Effector CD4-positive, alpha-beta T cell (primary cell): ENCODE results near the gene BSN.

ENCODE experiments used
- DNase-seq: peaks from one replicate; pipeline ENCODE4 v3.0.0-alpha.2; 2020

BSN gene

DNA sequence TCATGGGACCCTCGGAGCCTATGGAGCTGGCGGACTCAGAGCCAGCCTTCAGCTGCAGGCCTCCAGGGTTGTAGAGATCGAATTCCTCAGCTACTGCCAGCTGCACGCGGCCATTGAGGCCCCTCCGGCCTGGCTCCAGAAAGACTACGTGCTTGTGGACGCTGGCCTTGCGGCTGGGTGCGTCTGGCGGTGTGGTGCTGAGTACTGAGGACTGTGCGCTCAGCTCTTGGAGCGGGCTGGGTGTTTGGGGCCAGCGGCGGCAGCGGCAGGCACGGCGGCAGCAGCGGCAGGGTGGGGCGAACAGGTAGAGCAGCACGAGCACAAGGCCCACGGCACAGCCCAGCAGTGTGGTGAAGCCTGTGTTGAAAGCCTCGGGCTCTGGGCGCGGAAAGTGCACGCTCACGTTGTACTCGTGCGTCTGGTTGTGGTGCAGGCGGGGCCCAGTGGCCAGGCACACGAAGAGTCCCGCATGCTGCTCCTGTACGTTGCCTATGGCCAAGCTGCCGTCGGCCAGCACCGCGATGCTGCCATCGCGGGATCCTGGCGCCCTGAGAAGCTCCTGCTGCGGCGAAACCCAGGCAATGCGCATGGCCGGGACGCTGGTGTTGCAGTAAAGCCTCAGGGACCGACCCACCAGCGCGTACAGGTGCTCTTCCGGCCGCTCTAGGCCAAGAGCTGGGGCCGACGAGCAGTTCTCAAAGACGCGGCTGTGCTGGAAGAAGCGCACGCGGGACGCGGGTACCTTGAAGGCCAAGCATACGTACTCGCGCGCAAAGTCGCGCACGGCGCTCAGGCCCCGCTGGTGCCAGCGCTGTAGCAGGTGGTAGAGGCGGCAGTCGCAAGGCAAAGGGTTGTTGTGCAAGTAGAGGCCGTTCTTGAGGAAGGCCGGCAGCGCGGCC, 163.9 kb downstream of the BSN start:
- DNase-seq: peak; percentile 1

DNA sequence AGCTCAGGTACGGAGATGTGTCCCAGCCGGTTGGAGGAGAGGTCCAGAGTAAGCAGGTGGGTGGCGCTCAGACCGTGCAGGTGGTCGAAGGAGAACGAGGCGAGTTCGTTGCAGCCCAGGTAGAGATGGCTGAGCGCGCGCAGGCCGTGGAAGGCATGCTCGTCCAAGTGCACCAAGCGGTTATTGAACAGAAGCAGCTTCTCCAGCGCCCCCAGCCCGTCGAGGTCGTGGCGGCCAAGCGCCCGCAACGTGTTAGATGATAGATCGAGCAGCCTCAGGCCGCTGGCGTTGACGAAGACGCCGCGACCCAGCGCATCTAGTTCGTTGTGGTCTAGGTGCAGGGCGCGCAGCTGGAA, 164.6 kb downstream of the BSN start:
- no peak for DNase-seq

DNA sequence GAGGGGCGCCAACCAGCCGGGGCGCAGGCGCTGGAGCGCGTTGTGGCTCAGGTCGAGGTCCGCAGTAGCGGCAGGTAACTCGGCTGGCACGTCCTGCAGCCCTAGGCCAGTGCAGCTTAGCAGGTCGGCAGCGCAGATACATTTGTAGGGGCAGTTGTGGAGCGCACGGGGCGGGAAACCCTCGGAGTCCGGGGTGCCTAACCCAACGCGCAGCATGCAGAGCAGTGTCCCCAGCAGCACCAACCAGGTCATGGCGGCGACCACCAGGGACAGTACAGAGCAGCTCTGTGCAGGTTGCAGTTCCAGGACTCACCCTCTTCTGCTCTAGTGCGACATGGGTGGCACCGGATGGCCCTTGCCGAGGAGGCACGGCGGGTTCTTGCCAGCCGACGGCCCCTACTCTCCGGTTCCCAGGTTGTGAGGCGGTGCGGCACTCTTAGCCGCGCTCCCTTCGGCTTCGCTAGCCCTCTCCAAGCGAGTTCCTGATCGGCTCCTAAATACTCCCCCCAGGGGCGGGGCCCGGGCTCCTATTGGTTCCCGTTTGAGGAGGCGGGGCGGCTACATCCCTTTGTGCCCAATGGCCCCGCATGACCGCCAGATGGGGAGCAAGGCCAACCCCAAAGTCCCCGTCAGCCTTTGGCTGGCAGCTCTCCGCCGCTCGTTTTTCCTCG, 165.1 kb downstream of the BSN start, which contains the start of gene AMIGO3:
Gene AMIGO3, minus strand, starts transcription at position 471 of the 671 bp plus-strand sequence. Its CDS starts 219 bp downstream, at position 252.
- peak; percentile 92 for DNase-seq
